IMR-90 (cell line): ENCODE measurements around the gene TMEM184B. TPM values are rescaled to one million over a fixed set of nuclear protein-coding genes. Genes with fewer than 3 reads are reported as not detected.

ENCODE experiments used
- ATAC-seq: fragments of 200-7000 bp; cut with Tn5 transposase; 2 replicates; pipeline ENCODE4 v1.9.1; 2020; ENCODE audit warnings: low read depth, mild to moderate bottlenecking, moderate library complexity
- BruUV-seq: library from RNA; stranded (reverse); fragments of 400-500 nt; replicated peaks from 2 replicates; lab custom pipeline; 2021; lab: Mats Ljungman, UMichigan
- CTCF ChIA-PET: fragments of 300-600 bp; formaldehyde crosslinking; extraction: SDS; loops from one replicate; lab custom pipeline; 2021; ENCODE audit warnings: antibody characterized with exemption; lab: Yijun Ruan, JAX
- POLR2A ChIA-PET: fragments of 300-600 bp; sonication (Branson Sonifier 250); formaldehyde crosslinking; loops from one replicate; lab custom pipeline; 2022; ENCODE audit warnings: antibody characterized with exemption; ENCODE audit not compliant: unreplicated experiment; lab: Charles Lee
- DNase-seq: peaks from one replicate; pipeline ENCODE4 v3.0.0; 2013
- H2AFZ ChIP-seq: replicated peaks from 2 replicates; pipeline ENCODE3; 2013; ENCODE audit warnings: low read length, mild to moderate bottlenecking; ENCODE audit not compliant: poor library complexity
- H2AK5ac ChIP-seq: 2 replicates; pipeline ENCODE4 v1.6.1; 2013; ENCODE audit warnings: low read depth, low read length, inconsistent platforms
- H2AK9ac ChIP-seq: replicated peaks from 2 replicates; pipeline ENCODE3; 2013; ENCODE audit warnings: mild to moderate bottlenecking, low read depth, low read length, moderate library complexity; ENCODE audit not compliant: poor library complexity
- H2BK120ac ChIP-seq: 2 replicates; pipeline ENCODE4 v1.6.1; 2013; ENCODE audit warnings: low read depth, low read length, inconsistent platforms
- H2BK15ac ChIP-seq: 3 replicates; pipeline ENCODE4 v1.6.1; 2013; ENCODE audit warnings: low read depth, low read length, inconsistent platforms
- H2BK20ac ChIP-seq: 2 replicates; pipeline ENCODE4 v1.6.1; 2013; ENCODE audit warnings: low read depth, mild to moderate bottlenecking, inconsistent platforms, low read length, moderate library complexity
- H2BK5ac ChIP-seq: 2 replicates; pipeline ENCODE4 v1.6.1; 2013; ENCODE audit warnings: mild to moderate bottlenecking, low read depth, low read length, inconsistent platforms; ENCODE audit not compliant: poor library complexity, severe bottlenecking
- H3K14ac ChIP-seq: replicated peaks from 2 replicates; pipeline ENCODE4 v1.6.1; 2013; ENCODE audit warnings: low read depth, low read length, inconsistent platforms
- H3K18ac ChIP-seq: 2 replicates; pipeline ENCODE4 v1.6.1; 2013; ENCODE audit warnings: low read depth, low read length, control low read depth
- H3K23ac ChIP-seq: 2 replicates; pipeline ENCODE4 v1.6.1; 2013; ENCODE audit warnings: low read depth, low read length, inconsistent platforms
- H3K27ac ChIP-seq: 2 replicates; pipeline ENCODE4 v1.5.1; 2013; ENCODE audit warnings: mild to moderate bottlenecking, control low read depth, low read length; ENCODE audit not compliant: insufficient read depth
- H3K27me3 ChIP-seq: 2 replicates; pipeline ENCODE4 v1.6.1; 2013; ENCODE audit warnings: low read length; ENCODE audit not compliant: control insufficient read depth, insufficient read depth
- H3K36me3 ChIP-seq: 2 replicates; pipeline ENCODE4 v1.6.1; 2013; ENCODE audit warnings: low read length, mixed read lengths; ENCODE audit not compliant: control insufficient read depth, insufficient read depth
- H3K4ac ChIP-seq: 2 replicates; pipeline ENCODE4 v1.6.1; 2013; ENCODE audit warnings: low read depth, low read length, inconsistent platforms
- H3K4me1 ChIP-seq: 2 replicates; pipeline ENCODE4 v1.6.1; 2013; ENCODE audit warnings: low read length, mixed read lengths; ENCODE audit not compliant: control insufficient read depth, insufficient read depth
- H3K4me2 ChIP-seq: 2 replicates; pipeline ENCODE4 v1.6.1; 2013; ENCODE audit warnings: low read depth, mild to moderate bottlenecking, control low read depth, low read length, moderate library complexity
- H3K4me3 ChIP-seq: 2 replicates; pipeline ENCODE4 v1.5.1; 2013; ENCODE audit warnings: low read depth, mild to moderate bottlenecking, control low read depth, low read length, moderate library complexity; ENCODE audit not compliant: insufficient read depth
- H3K56ac ChIP-seq: 2 replicates; pipeline ENCODE4 v1.6.1; 2013; ENCODE audit warnings: low read length, inconsistent platforms; ENCODE audit not compliant: insufficient read depth; ENCODE audit errors: extremely low read depth
- H3K79me1 ChIP-seq, 2 experiments: 2 replicates each; pipeline ENCODE4 v1.6.1; 2013; ENCODE audit warnings: low read length in 2 of 2, inconsistent platforms in 1 of 2, low read depth in 1 of 2
- H3K9ac ChIP-seq: 2 replicates; pipeline ENCODE4 v1.6.1; 2013; ENCODE audit warnings: low read depth, low read length, control low read depth
- H3K9me1 ChIP-seq: 2 replicates; pipeline ENCODE4 v1.6.1; 2013; ENCODE audit warnings: low read length, inconsistent platforms; ENCODE audit not compliant: insufficient read depth
- H3K9me3 ChIP-seq: 2 replicates; pipeline ENCODE4 v1.6.1; 2013; ENCODE audit warnings: low read length; ENCODE audit not compliant: control insufficient read depth, insufficient read depth
- H4K20me1 ChIP-seq: 2 replicates; pipeline ENCODE4 v1.6.1; 2013; ENCODE audit warnings: low read length, inconsistent platforms; ENCODE audit not compliant: insufficient read depth
- H4K5ac ChIP-seq: 2 replicates; pipeline ENCODE4 v1.6.1; 2013; ENCODE audit warnings: mild to moderate bottlenecking, low read depth, low read length, control low read depth
- H4K8ac ChIP-seq, 2 experiments: 2 replicates each; pipeline ENCODE4 v1.6.1; 2013; ENCODE audit warnings: low read depth in 2 of 2, low read length in 2 of 2, control low read depth in 1 of 2, inconsistent platforms in 1 of 2
- H4K91ac ChIP-seq: 2 replicates; pipeline ENCODE4 v1.6.1; 2013; ENCODE audit warnings: low read depth, low read length, inconsistent platforms; ENCODE audit not compliant: insufficient read depth
- CTCF ChIP-seq: conservative IDR thresholded peaks from 2 replicates; pipeline ENCODE4 v1.5.1; 2012; ENCODE audit warnings: mild to moderate bottlenecking, low read depth, low read length, improper control_type of control experiment
- FOS ChIP-seq: fragments of 150-350 bp; IDR thresholded peaks from 2 replicates; pipeline ENCODE4 v1.6.1; 2016; ENCODE audit warnings: low read depth, low read length
- MAFK ChIP-seq: IDR thresholded peaks from 2 replicates; pipeline ENCODE4 v1.6.1; 2012; ENCODE audit warnings: low read depth, low read length, improper control_type of control experiment
- MAZ ChIP-seq: IDR thresholded peaks from 2 replicates; pipeline ENCODE4 v1.6.1; 2012; ENCODE audit warnings: low read depth, mild to moderate bottlenecking, low read length, improper control_type of control experiment, moderate library complexity, borderline replicate concordance
- NFE2L2 ChIP-seq: fragments of 150-350 bp; IDR thresholded peaks from 2 replicates; pipeline ENCODE4 v1.6.1; 2016; ENCODE audit warnings: low read depth, mild to moderate bottlenecking, low read length
- POLR2A ChIP-seq: IDR thresholded peaks from 2 replicates; pipeline ENCODE4 v1.6.1; 2012; ENCODE audit warnings: mild to moderate bottlenecking, low read depth, low read length
- RCOR1 ChIP-seq: IDR thresholded peaks from 2 replicates; pipeline ENCODE4 v1.6.1; 2012; ENCODE audit warnings: mild to moderate bottlenecking, low read length, improper control_type of control experiment; ENCODE audit not compliant: insufficient replicate concordance
- RFX5 ChIP-seq: IDR thresholded peaks from 2 replicates; pipeline ENCODE4 v1.8.0; 2012; ENCODE audit warnings: low read depth, mild to moderate bottlenecking, low read length, moderate library complexity
- USF2 ChIP-seq: fragments of 150-350 bp; IDR thresholded peaks from 2 replicates; pipeline ENCODE4 v1.6.1; 2017; ENCODE audit warnings: mild to moderate bottlenecking, antibody characterized with exemption, low read length, low read depth
- WGBS, 2 experiments: methylation state at CpG; one replicate each; pipeline versions ENCODE4 v1.1.5 to v1.1.7; 2013; ENCODE audit warnings: missing lambda C conversion rate in 2 of 2; ENCODE audit not compliant: insufficient read length in 1 of 2; ENCODE audit errors: extremely low coverage in 2 of 2; 5-methylcytosine and 5-hydroxymethylcytosine counted together
- dilution Hi-C: fragments of 300-500 bp; cut with HindIII; formaldehyde crosslinking; loops from one replicate; pipeline ENCODE4 v1.14.3; 2018; ENCODE audit warnings: low sequenced_read_pairs; ENCODE audit not compliant: unreplicated experiment
- in situ Hi-C: fragments of 300-500 bp; cut with MboI; formaldehyde crosslinking; loops from 3 replicates; pipeline ENCODE4 v1.14.3; 2019; ENCODE audit warnings: low sequenced_read_pairs, inconsistent platforms, mixed read lengths
- intact Hi-C: fragments of 100-400 bp; cut with micrococcal nuclease; formaldehyde crosslinking; loops from 2 replicates; pipeline ENCODE4 v1.10.0; 2022
- polyA plus RNA-seq, 3 experiments: library from polyadenylated mRNA; depleted of rRNA; stranded (reverse); fragments of >200 nt; gene quantifications; 2 replicates each; pipeline ENCODE4 v1.2.3, GENCODE V29; 2012; ENCODE audit warnings: low replicate concordance in 1 of 3
- total RNA-seq: library from RNA; depleted of rRNA; stranded (reverse); fragments of >200 nt; gene quantifications from 2 replicates; pipeline ENCODE4 v1.2.3, GENCODE V29; 2012

Gene TMEM184B
- total and polyA plus RNA-seq, 2 of the 4 experiments (the other 2 are of a cell fraction), result 9.1 to 81.1 TPM

- no peak for TF ChIP-seq USF2
Measured at GRCh38 chr22:38226853-38227649, 45.8 kb downstream of the TMEM184B start (continued).

GRCh38 chr22:38223289-38223960, 49.4 kb downstream of the TMEM184B start:
- Histone ChIP-seq H3K4me2 (no peak overlapping the region), H2BK20ac (no peak overlapping the region), H3K27me3 (no peaks in the 10 kb centered on the region), H2BK120ac (no peak overlapping the region), H3K56ac (no peak overlapping the region), H2AFZ (no peak overlapping the region), H2BK15ac (no peak overlapping the region), H3K4me1 (peaks cover 16% of the 10 kb centered on the region), H2AK5ac (no peak overlapping the region), H3K9me3 (no peaks in the 10 kb centered on the region), H3K4me3 (no peak overlapping the region), H3K23ac (no peak overlapping the region), H3K9me1 (peaks cover 8% of the 10 kb centered on the region), H4K91ac (no peak overlapping the region), H3K4ac (no peak overlapping the region), H4K8ac (no peak overlapping the region), H3K9ac (no peak overlapping the region), H4K20me1 (no peaks in the 10 kb centered on the region), H4K5ac (no peak overlapping the region), H3K14ac (no peak overlapping the region), H3K36me3 (peaks cover 64% of the 10 kb centered on the region), H3K79me1 (peaks cover 8 to 39% of the 10 kb centered on the region in 2 experiments), H2BK5ac (no peak overlapping the region), H2AK9ac (no peak overlapping the region), H3K18ac (no peak overlapping the region), H3K27ac (no peak overlapping the region)
- CTCF ChIA-PET, result no interaction called here
- in situ Hi-C loops (no loop called here), dilution Hi-C loops (no loop called here), intact Hi-C loops (no loop called here)
- BruUV-seq, result no TSS peak
- DNase-seq (no peak), ATAC-seq (no peak)
- WGBS, 2 experiments, result 85% methylated on average over 2 of the region's 12 CpGs; no CpG with 5 or more reads in 1 of the 2 experiments
- no peak for TF ChIP-seq POLR2A
- no peak for TF ChIP-seq FOS
- no peak; the same call in 1 of the 2 replicates for TF ChIP-seq CTCF
- no peak for TF ChIP-seq MAZ
- TF ChIP-seq USF2, result no peak
- no peak for TF ChIP-seq RFX5
- TF ChIP-seq NFE2L2, result no peak
- TF ChIP-seq MAFK, result no peak
- TF ChIP-seq RCOR1, result no peak
- POLR2A ChIA-PET, result no interaction called here
